ENCODE measurements around the gene APOL5. TPM values are rescaled to one million over a fixed set of nuclear protein-coding genes. Genes with fewer than 3 reads are reported as not detected.

The APOL5 gene
- total and polyA plus RNA-seq, 4 donors, result not detected

DNA sequence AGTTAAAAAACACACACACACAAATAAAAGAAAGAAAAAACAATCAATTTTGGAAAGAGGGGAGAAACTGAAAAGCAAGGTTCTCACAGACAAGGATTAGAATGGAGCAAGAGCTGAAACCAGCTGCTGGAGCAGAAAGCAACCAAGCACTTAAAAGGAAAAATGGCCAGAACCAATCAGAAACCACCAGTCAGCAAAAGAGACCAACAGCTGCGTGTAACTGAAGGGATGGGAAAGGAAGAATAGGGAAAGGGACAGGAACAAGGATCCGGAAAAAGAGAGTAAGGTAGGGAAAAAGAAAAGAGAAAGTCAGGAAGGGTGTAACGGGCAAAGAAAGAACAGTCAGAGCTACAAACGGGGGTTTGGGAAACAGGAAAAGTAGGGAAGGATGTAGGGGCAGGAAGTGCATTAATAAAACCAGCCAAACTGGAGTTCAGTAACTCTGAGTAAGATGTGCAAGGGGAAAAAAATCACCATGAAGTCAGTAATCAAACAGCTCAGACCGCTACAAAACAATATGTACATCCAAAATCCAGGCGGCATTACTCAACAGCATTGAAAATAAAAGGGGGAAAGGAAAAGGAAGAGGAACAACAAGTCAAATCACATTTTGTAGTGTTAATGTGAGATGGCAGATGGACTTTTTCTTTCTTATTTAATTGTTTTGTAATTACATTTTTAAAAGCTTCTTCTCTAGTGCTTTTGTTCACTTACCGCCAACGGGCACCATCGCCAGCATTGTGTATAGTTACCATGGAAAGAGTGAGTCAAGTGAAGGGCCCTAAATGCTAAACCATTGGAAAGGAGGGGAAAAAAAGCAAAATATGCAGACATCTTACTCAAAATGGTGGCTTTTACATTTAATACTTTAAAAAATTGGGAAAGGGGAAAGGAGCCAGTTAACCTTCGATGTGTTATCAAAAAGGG lies 49.2 kb downstream of the APOL5 start:
- H3K4me3 ChIP-seq, result no peak overlapping the region
- DNase-seq (peak; percentile 22 to 73 (median 71)), ATAC-seq (ENCODE audit: insufficient read depth, low FRiP score) (no peak)

DNA sequence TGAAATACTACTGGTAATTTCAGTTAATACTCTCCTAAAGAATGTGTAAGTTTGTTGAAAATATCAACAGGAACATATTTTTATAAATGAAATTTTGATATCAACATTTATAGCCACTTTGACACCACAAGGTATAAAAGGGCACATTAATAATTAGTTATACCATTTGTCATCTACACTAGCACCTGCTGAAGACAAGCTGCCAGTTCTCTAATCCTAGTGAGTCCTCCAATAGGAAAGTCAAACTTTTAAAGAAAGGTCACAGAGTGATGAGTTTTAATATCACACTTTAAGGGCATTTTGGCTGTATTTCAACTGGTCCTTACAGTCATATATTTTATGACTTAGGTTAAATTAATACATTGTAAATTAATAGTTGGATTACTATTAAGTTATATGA lies 52.3 kb downstream of the APOL5 start:
- Histone ChIP-seq H3K36me3 (ENCODE audit: control insufficient read depth in 4 of 4, insufficient read depth in 4 of 4, low read length in 4 of 4) (peaks cover 2 to 6% (median 4%) of the 10 kb centered on the region in 4 donors), H3K4me3 (no peak overlapping the region), H3K4me1 (ENCODE audit: control insufficient read depth in 5 of 5, insufficient read depth in 5 of 5, low read length in 5 of 5) (peaks cover 0 to 5% (median 0%) of the 10 kb centered on the region in 5 donors), H3K9ac (ENCODE audit: insufficient read depth in 1 of 2, low read length in 2 of 2) (no peak overlapping the region), H3K27ac (ENCODE audit: low read depth in 1 of 2, low read length in 1 of 2) (no peak overlapping the region), H3K9me3 (ENCODE audit: control insufficient read depth in 4 of 4, insufficient read depth in 3 of 4, low read length in 3 of 4) (no peaks in the 10 kb centered on the region), H3K27me3 (ENCODE audit: control insufficient read depth in 3 of 3, insufficient read depth in 3 of 3, low read length in 2 of 3) (no peaks in the 10 kb centered on the region)
- no peak for ATAC-seq (ENCODE audit: insufficient read depth, low FRiP score)
- TF ChIP-seq, protein P1, sequence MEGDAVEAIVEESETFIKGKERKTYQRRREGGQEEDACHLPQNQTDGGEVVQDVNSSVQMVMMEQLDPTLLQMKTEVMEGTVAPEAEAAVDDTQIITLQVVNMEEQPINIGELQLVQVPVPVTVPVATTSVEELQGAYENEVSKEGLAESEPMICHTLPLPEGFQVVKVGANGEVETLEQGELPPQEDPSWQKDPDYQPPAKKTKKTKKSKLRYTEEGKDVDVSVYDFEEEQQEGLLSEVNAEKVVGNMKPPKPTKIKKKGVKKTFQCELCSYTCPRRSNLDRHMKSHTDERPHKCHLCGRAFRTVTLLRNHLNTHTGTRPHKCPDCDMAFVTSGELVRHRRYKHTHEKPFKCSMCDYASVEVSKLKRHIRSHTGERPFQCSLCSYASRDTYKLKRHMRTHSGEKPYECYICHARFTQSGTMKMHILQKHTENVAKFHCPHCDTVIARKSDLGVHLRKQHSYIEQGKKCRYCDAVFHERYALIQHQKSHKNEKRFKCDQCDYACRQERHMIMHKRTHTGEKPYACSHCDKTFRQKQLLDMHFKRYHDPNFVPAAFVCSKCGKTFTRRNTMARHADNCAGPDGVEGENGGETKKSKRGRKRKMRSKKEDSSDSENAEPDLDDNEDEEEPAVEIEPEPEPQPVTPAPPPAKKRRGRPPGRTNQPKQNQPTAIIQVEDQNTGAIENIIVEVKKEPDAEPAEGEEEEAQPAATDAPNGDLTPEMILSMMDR (IDR thresholded peaks at IDR 0.05; ENCODE audit: control extremely low read depth, extremely low read depth), result no peak
- DNase-seq, result no peak

More for the DNA sequence above, 49.2 kb downstream of the APOL5 start:
- WGBS, 2 donors, result 74 to 79% methylated on average over 10 of the region's 10 CpGs
- no peak overlapping the region for H3K9ac ChIP-seq (ENCODE audit: insufficient read depth in 1 of 2, low read length in 2 of 2)
- no peaks in the 10 kb centered on the region for H3K27me3 ChIP-seq (ENCODE audit: control insufficient read depth in 3 of 3, insufficient read depth in 3 of 3, low read length in 2 of 3)
- H3K4me1 ChIP-seq (ENCODE audit: control insufficient read depth in 5 of 5, insufficient read depth in 5 of 5, low read length in 5 of 5), result peaks cover 0 to 3% (median 0%) of the 10 kb centered on the region in 5 donors
- TF ChIP-seq, protein P1 (IDR thresholded peaks at IDR 0.05; ENCODE audit: control extremely low read depth, extremely low read depth), result no peak
- peaks cover 2 to 6% (median 4%) of the 10 kb centered on the region in 4 donors for H3K36me3 ChIP-seq (ENCODE audit: control insufficient read depth in 4 of 4, insufficient read depth in 4 of 4, low read length in 4 of 4)
- H3K9me3 ChIP-seq (ENCODE audit: control insufficient read depth in 4 of 4, insufficient read depth in 3 of 4, low read length in 3 of 4), result no peaks in the 10 kb centered on the region
- H3K27ac ChIP-seq (ENCODE audit: low read depth in 1 of 2, low read length in 1 of 2), result peak overlapping the region; percentile 17 to 45

DNA sequence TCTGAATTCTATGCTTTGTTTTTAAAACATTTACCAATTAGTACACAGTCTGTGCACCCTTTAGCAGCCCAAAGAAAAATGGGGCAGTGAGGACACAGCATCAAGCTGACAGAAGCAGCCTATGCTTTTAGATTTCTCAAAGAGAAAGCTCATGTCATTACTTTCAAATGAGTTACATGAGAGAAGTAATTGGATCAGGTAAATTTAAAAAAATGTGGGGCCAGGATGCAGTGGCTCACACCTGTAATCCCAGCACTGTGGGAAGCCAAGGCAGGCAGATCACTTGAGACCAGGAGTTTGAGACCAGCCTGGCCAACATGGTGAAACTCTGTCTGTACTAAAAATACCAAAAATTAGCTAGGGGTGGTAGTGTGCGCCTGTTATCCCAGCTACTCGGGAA lies 57.7 kb downstream of the APOL5 start:
- Histone ChIP-seq H3K27ac (ENCODE audit: low read depth in 1 of 2, low read length in 1 of 2) (no peak overlapping the region), H3K4me1 (ENCODE audit: control insufficient read depth in 5 of 5, insufficient read depth in 5 of 5, low read length in 5 of 5) (peaks cover 0 to 9% (median 0%) of the 10 kb centered on the region in 5 donors), H3K9me3 (ENCODE audit: control insufficient read depth in 4 of 4, insufficient read depth in 3 of 4, low read length in 3 of 4) (no peaks in the 10 kb centered on the region), H3K4me3 (no peak overlapping the region), H3K9ac (ENCODE audit: insufficient read depth in 1 of 2, low read length in 2 of 2) (no peak overlapping the region), H3K27me3 (ENCODE audit: control insufficient read depth in 3 of 3, insufficient read depth in 3 of 3, low read length in 2 of 3) (no peaks in the 10 kb centered on the region), H3K36me3 (ENCODE audit: control insufficient read depth in 4 of 4, insufficient read depth in 4 of 4, low read length in 4 of 4) (peaks cover 2 to 8% (median 3%) of the 10 kb centered on the region in 4 donors)
- ATAC-seq (ENCODE audit: insufficient read depth, low FRiP score) (no peak), DNase-seq (no peak)
- 91 to 100% methylated on average over 2 of the region's 2 CpGs for WGBS, 2 donors
- TF ChIP-seq, protein P1 (IDR thresholded peaks at IDR 0.05; ENCODE audit: control extremely low read depth, extremely low read depth), result no peak
